ENCODE results near the gene NSD2. TPM values are rescaled to one million over a fixed set of nuclear protein-coding genes. Genes with fewer than 3 reads are reported as not detected.
"Not testable (repeated sequence)": the region's sequence is repeated elsewhere in the genome, so short reads cannot be mapped to it uniquely, and the experiment has no call there.

The NSD2 gene
- total RNA-seq, 2 donors from 2014 or later, result 23.8 to 36.3 TPM

DNA sequence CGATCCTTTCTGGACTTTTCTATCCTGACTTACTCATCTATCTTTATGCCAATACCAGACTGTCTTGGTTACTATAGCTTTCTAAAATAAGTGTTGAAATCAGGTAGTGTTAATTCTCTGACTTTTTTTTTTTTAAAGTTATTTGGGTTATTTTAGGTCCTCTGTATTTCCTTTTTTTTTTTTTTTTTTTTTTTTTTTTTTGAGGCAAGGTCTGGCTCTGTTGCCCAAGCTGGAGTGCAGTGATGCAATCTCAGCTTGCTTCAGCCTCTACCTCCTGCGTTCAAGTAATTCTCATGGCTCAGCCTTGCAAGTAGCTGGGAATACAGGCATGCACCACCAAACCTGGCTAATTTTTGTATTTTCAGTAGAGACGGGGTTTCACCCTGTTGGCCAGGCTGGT is 140.4 kb downstream of the NSD2 start:
- Histone ChIP-seq H3K4me3 (no peak overlapping the region), H3K36me3 (no peaks in the 10 kb centered on the region)
- no peak for TF ChIP-seq CTCF (IDR thresholded peaks at IDR 0.05)

DNA sequence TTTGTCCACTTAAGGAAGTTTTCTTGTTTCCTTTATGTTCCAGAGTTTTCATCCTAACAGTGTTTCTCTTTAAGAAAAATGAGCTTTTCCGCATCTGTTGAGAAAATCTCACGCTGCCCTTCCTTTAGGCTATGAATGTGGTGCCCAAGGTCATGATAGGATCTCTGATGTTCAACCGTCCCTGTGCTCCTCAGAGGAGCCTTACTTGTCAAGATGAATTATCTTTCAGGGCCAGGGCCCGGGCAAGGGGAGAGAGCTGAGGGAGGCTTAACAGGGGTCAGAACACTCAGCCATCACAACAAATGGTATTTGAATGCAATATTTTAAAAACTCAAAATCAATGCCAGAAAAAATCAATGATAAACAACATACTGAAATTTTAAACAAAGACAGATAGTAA is 143.8 kb downstream of the NSD2 start:
- no peak for TF ChIP-seq CTCF (IDR thresholded peaks at IDR 0.05)
- no peak overlapping the region for H3K4me3 ChIP-seq

More for the DNA sequence above, 140.4 kb downstream of the NSD2 start:
- no peak for DNase-seq (ENCODE audit: low spot score)
- peaks cover 0 to 25% of the 10 kb centered on the region in 2 donors for H3K4me1 ChIP-seq
- no peaks in the 10 kb centered on the region for H3K27me3 ChIP-seq
- H3K9me3 ChIP-seq, result no peaks in the 10 kb centered on the region
- H3K27ac ChIP-seq, result no peak overlapping the region

GRCh38 chr4:2021358-2022018 is 150.3 kb downstream of the NSD2 start:
- H3K27ac ChIP-seq; H3K36me3 ChIP-seq; H3K27me3 ChIP-seq; DNase-seq (ENCODE audit: low spot score); H3K9me3 ChIP-seq; H3K4me1 ChIP-seq: not testable (repeated sequence)
- peak overlapping the region in 1 of 2 donors; percentile 19 for H3K4me3 ChIP-seq

More for the DNA sequence above, 143.8 kb downstream of the NSD2 start:
- H3K36me3 ChIP-seq, result no peaks in the 10 kb centered on the region
- H3K4me1 ChIP-seq, result peaks cover 0 to 4% of the 10 kb centered on the region in 2 donors
- DNase-seq (ENCODE audit: low spot score), result no peak
- H3K27ac ChIP-seq, result no peak overlapping the region
- H3K27me3 ChIP-seq, result no peaks in the 10 kb centered on the region
- H3K9me3 ChIP-seq, result no peaks in the 10 kb centered on the region

GRCh38 chr4:2024683-2025082 is 153.5 kb downstream of the NSD2 start:
- H3K36me3 ChIP-seq, result no peaks in the 10 kb centered on the region
- H3K27me3 ChIP-seq, result no peaks in the 10 kb centered on the region
- no peak overlapping the region for H3K27ac ChIP-seq
- H3K4me1 ChIP-seq, result no peaks in the 10 kb centered on the region
- no peak for TF ChIP-seq CTCF (IDR thresholded peaks at IDR 0.05)
- DNase-seq (ENCODE audit: low spot score), result no peak
- no peaks in the 10 kb centered on the region for H3K9me3 ChIP-seq
- no peak overlapping the region for H3K4me3 ChIP-seq

- Histone ChIP-seq H3K9me3 (no peaks in the 10 kb centered on the region), H3K27me3 (no peaks in the 10 kb centered on the region)
These were observed 154.6 kb downstream of the NSD2 start for GRCh38 chr4:2025817-2026216.

DNA sequence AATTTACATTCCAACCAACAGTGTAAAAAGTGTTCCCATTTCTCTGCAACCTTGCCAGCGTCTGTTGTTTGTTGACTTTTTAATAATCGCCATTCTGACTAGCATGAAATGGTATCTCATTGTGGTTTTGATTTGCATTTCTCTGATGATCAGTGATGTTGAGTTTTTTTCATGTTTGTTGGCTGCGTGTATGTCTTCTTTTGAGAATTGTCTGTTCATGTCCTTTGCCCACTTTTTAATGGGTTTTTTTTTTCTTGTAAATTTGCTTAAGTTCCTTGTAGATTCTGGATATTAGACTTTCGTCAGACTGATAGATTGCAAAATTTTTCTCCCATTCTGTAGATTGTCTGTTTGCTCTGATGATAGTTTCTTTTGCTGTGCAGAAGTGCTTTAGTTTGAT is 155.9 kb downstream of the NSD2 start:
- H3K4me1 ChIP-seq; H3K4me3 ChIP-seq; H3K36me3 ChIP-seq; DNase-seq (ENCODE audit: low spot score); H3K27me3 ChIP-seq; H3K9me3 ChIP-seq; H3K27ac ChIP-seq: not testable (repeated sequence)

More at GRCh38 chr4:2025817-2026216, 154.6 kb downstream of the NSD2 start:
- no peaks in the 10 kb centered on the region for H3K36me3 ChIP-seq
- no peaks in the 10 kb centered on the region for H3K4me1 ChIP-seq
- H3K27ac ChIP-seq, result no peak overlapping the region
- no peak overlapping the region for H3K4me3 ChIP-seq
- DNase-seq (ENCODE audit: low spot score), result no peak
- no peak for TF ChIP-seq CTCF (IDR thresholded peaks at IDR 0.05)

- not testable (repeated sequence) for H3K4me3 ChIP-seq; H3K9me3 ChIP-seq; H3K27me3 ChIP-seq; H3K36me3 ChIP-seq; DNase-seq (ENCODE audit: low spot score); H3K27ac ChIP-seq; H3K4me1 ChIP-seq
These were observed 160.0 kb downstream of the NSD2 start for GRCh38 chr4:2031161-2031560.

MicroRNAs within 50 kb of the gene (microRNA counts, 767-probe panel; counts per million panel counts)
- microRNA hsa-miR-943, result 0 counts per million in 2 donors

Small RNAs within 50 kb of the gene (microRNA-seq; reads per million reads assigned to microRNA genes)
- 0 to 0.71 reads per million in 2 donors for gene MIR943 (ENCODE audit: borderline number of aligned reads in 2 of 2, borderline replicate concordance in 1 of 2)

Other genes with a start within 250 kb of the NSD2 start
- gene FAM53A, start 187.1 kb upstream of the NSD2 start, total RNA-seq, result 1 to 10 TPM; 1.0 to 1.9 TPM
- gene SLBP, start 159.1 kb upstream of the NSD2 start, total RNA-seq, result 10 to 100 TPM; 15.6 to 20.1 TPM
- 10 to 100 TPM; 59.0 to 75.4 TPM for gene TMEM129, start 150.1 kb upstream of the NSD2 start, total RNA-seq
- 1 to 10 TPM; 3.7 to 5.3 TPM for gene TACC3, start 149.9 kb upstream of the NSD2 start, total RNA-seq
- 10 to 100 TPM in 1 of 2 donors, 1 to 10 TPM in 1; 2.6 to 15.4 TPM for gene FGFR3, start 78.1 kb upstream of the NSD2 start, total RNA-seq
- gene LETM1, start 15.2 kb upstream of the NSD2 start, total RNA-seq, result 10 to 100 TPM; 32.1 to 34.5 TPM
- 10 to 100 TPM in 1 of 2 donors, 1 to 10 TPM in 1; 8.0 to 12.7 TPM for gene NELFA, start 137.6 kb downstream of the NSD2 start, total RNA-seq
- gene NAT8L, start 187.9 kb downstream of the NSD2 start, total RNA-seq, result 1 to 10 TPM; 3.0 to 3.2 TPM

Data from right atrium auricular region (tissue), 2 donors.